NCI-H460 (cell line): Measurements from ENCODE around the gene B3GALT5. TPM values are rescaled to one million over a fixed set of nuclear protein-coding genes. Genes with fewer than 3 reads are reported as not detected.
"Not testable (repeated sequence)": the region's sequence is repeated elsewhere in the genome, so short reads cannot be mapped to it uniquely, and the experiment has no call there.

Experiments used
- DNase-seq: peaks from one replicate; pipeline ENCODE4 v3.0.0-alpha.2; 2016; ENCODE audit warnings: low read depth; ENCODE audit errors: extremely low read depth
- polyA plus RNA-seq: library from polyadenylated mRNA; depleted of rRNA; stranded (reverse); fragments of >200 nt; gene quantifications from 2 replicates; pipeline ENCODE4 v1.2.3, GENCODE V29; 2014; cell fraction: nucleus; rRNA removed
- total RNA-seq: library from RNA; depleted of rRNA; stranded (reverse); fragments of >200 nt; shearing (Covaris generic); gene quantifications from 2 replicates; pipeline ENCODE4 v1.2.3, GENCODE V29; 2014; rRNA removed

B3GALT5 gene, protein sequence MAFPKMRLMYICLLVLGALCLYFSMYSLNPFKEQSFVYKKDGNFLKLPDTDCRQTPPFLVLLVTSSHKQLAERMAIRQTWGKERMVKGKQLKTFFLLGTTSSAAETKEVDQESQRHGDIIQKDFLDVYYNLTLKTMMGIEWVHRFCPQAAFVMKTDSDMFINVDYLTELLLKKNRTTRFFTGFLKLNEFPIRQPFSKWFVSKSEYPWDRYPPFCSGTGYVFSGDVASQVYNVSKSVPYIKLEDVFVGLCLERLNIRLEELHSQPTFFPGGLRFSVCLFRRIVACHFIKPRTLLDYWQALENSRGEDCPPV
- not detected in 2 replicates for total RNA-seq
- polyA plus RNA-seq, result not detected in 2 replicates

DNA sequence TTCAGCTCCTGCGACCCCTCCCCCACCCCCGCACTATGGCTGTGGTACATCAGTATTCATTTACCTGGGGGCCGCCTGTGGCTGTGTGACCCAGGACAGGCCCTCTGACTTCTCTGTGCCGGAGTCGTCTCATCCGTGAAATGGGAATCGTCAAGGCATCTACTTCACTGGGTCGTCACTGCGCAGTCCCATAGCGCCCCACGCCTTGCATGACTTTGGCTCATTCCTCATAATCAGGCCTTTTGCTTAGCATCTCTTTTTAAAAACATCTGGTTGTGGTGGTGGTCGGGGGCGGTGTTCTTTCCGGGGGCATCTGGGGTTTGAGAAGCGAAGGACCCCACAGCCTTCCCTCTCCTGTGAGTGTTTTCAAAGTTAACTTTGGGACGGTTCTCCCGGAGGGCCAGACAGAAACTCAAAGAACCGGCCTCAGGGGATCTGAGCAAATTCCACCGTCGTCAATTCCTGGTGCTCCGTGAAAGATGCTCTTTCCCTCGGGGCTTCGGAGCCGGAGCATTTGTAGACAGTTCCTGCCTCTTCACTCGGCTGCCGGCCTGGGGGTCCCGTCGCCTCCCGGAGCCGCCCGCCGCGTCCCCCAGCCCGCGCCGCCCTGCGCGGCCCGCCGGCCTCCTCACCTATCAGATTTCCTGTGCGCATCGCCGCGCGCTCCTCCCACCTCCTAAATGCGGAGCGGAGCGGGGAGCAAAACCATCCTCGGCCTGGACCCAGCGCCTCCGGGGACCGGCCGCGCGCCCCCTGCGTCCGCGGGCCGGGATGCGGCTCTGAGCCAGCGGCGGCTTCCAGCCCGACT lies at the start of gene B3GALT5:
Gene B3GALT5 (plus strand): TSS at position 708 of the 808 bp plus-strand sequence. CDS start 47,620 bp downstream, outside the sequence.
- DNase-seq, result no peak

DNA sequence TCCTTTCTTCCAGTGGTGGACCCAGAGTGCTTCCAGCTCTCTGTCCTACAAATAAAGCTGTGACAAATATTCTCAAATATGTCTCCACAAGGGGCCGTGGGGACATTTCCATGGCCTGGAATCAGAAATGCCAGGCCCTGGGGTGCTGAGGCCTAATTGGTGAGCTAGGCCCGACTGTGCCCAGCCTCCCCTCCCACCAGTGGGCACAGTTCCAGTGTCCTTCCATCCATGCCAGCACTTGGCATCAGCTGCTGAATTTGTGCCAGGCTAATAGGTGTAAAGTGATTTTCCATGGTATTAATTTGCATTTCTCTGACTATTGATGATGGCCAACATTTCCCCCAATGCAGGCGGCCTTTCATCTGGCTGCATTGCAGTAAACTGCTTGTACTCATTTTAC lies 48.5 kb upstream of the B3GALT5 start:
- no peak for DNase-seq

DNA sequence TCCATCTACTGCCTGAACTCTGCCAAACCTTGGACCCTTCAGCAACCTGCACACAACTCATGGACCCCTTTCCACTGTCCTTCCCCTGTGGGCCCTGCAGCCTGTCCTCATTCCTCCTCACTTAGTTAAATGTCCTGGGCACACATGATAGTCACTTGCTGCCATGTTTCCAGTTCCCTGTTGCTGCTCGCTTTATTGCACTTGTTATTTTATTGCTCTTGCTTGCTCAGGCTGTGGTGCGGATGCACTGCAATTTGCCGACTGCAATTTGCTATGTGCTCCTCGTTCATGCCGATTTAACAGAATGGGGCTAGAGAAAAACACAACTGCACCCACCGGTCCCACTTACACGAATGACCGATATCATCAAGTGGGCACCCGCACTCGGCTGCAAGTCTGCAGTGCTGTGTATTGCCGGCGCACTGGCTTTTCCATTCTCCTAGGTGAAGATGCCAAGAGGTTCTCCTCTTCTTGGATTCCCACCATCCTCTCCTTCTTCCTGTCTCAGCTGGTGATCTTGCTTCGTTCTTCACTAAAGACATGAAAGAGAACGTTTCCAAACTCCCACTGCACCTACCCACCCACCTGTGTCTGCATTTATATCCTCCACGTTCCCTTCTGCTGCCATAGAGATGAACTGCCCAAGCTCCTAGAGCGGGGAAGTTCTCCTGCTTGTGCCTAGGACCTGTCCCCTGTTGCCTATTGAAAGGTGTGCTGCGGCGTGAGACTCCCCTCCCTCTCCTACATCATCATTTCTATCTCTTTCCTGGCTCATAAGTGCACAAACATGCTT lies 45.4 kb upstream of the B3GALT5 start:
- DNase-seq, result no peak

DNA sequence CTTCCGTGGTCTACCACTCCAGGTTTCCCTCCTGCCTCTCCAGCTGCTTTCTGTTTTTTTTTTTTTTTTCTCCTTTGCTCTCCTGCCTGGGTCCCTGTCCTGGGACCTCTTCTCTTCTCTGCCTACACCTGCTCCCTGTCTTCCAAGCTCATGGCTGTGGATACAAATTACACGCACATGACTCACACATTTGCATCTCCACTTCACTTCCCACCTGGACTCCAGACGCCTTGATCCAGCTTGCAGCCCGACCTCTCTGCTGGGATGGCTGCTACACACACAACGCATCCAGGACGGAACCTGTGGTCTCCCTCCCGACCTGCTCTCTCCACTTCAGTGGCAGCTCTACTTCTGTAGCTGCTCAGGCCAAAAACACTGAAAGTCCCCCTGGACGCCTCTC lies 44.4 kb upstream of the B3GALT5 start:
- no peak for DNase-seq

DNA sequence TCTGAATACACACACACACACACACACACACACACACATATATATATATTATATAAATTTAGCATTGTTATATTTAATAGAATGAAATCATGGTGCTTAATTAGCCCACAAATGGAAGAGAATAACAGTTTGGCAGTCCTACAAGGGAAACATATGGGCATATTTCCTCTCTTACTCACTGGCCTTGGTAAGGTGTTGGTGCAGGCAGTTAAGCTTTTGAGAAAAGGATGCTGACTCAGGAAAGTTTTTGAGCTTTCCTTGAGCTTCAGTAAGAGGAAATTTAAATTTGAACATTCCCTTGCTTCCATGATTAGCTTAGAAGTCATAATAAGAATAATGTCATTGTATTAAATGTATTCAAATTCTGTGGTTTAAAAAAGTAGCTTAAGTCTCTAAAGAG lies 37.0 kb upstream of the B3GALT5 start:
- no peak for DNase-seq

DNA sequence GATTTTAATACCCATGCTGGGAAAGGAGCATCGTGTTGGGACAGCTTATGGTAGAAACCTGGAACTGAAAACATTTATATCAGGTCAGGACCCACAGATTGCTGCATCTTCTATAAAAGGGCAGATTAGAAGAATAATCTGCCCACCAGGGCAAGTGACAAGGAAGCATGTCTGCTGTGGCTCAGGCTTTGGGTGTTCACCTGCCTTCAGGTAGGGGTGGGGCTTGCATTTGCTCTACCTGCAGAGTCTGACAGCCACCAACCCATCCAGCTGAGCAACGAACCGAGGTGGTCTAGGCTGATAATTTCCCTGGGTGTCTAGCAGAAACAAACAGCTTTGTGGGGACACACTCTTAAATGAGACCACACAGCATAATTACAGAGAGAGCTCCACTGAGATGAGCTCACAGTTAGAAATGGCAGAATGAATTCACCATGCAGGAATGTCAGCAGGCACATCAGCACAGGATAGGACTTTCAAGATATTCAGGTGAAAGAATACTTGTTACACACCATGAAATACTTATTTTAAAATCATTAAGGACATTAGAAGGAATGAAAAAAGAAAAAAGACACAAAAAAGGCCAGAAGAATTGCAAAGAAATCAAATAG lies 36.1 kb upstream of the B3GALT5 start:
- no peak for DNase-seq

DNA sequence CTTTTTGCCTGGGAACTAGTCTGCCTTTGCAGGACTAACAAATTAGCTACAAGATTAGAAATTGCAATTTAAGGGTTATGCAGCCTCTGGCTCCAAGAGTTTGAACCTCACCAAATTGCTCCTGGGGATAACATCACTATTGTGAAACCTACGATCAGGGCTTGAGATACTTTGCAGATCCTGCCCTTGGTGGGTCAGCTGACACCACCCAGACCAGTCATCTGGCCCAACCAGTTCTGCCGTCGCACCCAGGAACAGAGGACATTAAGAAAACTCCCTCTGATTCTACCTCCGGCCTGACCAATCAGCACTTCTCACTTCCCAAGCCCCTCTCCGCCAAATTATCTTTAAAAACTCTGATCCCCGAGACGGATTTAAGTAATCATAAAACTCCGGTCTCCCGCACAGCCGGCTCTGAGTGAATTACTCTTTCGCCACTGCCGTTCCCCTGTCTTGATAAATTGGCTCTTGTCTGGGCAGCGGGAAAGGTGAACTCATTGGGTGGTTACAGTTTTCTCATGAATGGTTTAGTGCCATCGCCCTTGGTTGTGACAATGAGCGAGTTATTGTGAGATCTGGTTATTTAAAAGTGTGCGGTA lies 32.9 kb upstream of the B3GALT5 start:
- DNase-seq, result no peak

DNA sequence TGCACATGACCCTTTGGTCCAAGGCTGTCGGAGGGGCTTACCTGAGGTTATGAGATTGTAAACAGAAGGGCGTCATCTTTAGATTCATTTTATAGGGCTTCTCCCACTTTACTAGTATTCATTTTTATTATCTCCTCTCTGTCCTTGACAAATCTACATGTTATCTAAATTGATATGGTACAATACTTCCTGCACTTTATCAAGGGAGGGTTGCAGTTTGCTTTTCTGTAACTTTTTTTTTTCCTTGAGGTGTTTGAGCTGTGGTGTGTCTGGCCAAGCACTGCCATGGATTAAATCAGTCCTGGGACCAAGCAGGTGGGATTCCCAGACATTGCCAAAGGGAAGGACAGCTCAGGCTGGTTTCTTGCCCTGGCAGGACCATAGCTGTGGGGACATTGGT lies 32.0 kb upstream of the B3GALT5 start:
- no peak for DNase-seq

DNA sequence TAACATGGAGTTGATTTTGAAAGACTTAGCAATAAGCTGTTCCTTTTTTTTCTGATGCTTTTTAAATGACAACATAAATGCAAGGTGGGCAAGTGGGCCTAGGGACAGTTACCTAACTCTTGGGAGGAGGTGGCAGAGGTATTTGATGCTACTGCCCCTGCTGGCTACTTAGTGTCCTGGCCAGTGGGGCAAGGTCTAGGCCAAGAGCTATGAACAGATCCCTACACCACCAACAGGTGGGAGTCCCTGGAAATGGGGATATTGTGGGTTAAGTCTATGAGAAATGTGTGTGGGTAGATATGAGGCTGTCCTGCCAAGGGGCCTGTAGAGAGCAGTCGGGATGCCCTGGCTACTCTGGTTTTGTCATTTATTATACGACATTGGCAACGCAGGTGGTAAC lies 31.3 kb upstream of the B3GALT5 start:
- DNase-seq, result no peak

DNA sequence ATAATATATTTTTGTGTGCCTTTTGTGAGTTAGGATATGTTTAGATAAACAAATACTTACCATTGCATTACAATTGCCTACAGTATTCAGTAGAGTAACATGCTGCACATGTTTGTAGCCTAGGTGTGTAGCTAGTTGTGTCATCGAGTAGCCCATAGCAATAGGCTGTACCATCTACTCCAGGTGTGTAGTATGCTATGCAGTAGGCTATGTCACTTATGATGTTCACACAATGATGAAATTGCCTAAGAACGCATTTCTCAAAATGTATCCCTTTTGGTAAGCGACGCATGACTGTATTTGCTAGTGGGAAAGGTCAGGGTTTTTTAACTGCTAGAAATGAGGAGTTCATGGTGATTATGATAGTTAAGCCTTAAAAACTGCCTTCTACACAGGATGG lies 30.0 kb upstream of the B3GALT5 start:
- DNase-seq, result no peak

DNA sequence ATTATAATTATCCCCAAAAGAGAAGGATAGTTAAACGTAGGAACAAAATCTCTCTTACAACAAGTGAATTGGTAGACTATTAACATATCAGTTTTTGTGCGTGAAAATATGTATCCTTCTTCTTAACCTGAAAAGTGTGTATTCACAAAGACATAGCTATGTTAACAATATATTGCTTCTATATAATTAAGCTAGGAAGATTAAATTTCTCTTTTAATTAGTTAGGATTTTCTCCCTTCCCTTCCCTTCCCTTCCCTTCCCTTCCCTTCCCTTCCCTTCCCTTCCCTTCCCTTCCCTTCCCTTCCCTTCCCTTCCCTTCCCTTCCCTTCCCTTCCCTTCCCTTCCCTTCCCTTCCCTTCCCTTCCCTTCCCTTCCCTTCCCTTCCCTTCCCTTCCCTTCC lies 29.2 kb upstream of the B3GALT5 start:
- DNase-seq, result not testable (repeated sequence)

DNA sequence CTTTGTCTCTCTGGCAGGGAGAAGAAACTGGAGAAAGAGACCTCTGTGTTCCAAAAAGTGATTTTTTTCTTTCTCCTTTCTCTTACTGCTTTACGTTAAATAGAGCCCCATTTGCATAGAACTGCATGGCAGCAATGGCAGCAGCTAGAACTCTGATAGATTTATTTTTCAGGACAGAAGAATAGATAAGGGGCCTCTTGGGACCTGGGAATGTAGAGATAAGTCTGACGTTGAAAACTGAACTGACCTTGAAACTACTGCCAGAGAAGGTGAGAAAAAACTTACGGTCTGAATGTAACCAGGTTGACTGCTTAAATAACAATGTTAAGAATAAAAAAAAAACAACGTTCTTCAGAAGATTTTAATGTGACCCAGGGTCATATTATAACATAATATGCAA lies 25.4 kb upstream of the B3GALT5 start:
- no peak for DNase-seq

DNA sequence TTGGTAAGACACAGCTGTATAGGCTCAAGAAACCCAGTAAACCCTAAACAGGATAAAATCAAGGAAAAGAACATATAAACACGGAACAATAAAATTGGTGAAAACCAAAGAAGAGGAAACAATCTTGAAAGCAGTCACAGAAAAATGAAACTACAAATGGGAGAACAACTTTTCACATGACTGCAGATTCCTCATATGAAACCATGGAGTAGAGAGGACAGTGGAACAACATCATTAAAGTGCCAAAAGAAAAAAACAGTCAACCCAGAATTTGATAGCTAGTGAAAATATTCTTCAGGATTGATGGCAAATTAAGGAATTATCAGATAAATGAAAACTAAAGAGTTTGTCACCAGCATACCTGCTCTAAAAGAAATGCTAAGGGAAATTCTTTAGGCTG lies 23.9 kb upstream of the B3GALT5 start:
- no peak for DNase-seq

DNA sequence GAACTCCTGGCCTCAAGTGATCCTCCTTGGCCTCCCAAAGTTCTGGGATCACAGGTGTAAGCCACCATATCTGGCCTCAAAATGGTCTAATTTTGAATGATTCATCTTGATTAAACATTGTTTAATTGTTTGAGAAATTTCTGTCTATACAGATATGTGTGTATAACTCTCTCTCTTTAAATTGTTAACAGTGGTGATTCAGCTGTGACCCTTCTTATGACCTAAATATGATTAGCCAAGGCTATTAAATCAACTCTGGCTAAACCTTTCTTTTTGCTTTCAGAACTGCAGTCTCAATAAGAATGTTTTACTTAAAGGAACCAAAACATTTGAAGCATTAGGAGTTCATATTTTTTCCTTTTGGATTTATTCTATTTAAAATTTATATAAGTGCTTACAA lies 19.2 kb upstream of the B3GALT5 start:
- DNase-seq, result no peak

DNA sequence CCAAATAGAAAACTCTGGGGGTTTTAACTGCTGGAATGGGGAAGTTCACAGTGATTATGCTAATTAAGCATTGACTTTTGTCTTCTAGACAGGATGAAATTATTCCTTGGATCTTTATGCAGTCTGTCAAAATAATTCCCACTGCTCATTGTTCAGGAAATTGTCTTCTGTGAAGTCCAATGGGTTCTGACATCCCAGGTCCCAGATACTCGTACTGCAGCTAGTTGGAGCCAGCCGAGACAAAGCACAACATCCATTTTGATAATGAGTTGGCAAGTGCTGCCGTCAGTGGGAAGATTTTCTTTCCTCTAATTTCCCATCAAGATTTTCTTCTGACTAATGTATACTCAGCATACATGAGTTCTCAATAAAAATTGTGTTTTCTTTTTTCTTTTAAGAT lies 17.3 kb upstream of the B3GALT5 start:
- DNase-seq, result no peak

DNA sequence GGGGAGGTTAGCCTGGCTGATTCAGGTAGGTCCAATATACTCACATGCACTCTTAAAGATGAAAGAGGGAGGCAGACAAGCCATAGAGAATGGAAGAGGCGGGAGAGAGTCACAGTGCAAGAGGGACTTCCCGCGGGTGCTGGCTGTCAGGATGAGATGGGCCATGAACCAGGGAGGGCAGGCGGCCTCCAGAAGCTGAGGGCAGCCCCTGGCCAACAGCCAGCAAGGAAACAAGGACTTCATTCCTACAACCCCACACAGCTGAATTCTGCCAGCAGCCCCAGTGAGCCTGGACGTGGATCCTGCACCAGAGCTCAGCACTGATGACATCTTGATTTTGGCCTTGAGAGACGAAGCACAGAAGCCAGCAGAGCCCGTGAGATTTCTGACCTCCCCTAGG lies 15.1 kb upstream of the B3GALT5 start:
- no peak for DNase-seq

DNA sequence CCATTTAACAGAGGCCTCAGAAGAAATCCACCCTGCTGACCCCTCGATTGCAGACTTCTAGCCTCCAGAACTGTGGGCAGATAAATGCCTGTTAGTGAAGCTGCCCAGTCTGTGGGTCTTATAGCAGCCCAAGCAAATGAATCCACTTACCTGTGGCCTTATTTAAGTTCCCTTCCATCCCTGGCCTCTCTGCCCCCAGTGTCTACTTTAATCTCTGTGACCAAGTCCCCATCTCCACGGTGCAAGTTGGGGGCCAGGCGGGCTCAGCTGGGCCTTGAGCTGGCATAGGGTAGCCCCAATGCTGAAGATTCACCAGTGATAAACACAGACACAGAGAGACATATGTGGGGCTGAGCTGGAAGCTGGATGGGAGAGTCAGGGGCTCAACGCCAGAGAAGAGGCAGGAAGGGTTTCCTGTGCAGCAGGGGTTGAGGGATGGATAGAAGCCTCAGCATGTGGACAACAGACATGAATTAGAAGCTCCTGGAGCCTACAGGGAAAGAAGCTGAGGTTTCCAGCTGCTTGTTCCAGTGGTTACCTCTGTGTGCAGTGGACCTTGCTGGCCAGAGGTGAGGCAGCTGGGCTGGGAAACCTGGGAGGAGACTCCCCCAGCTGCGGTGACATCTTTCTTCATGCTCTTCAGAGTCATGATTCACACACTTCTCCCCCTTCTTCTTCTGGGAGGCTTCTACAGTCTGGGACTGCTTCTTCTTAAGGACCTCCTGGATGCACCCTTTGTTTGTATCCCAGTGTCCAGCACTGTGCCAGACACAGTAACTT lies 13.4 kb upstream of the B3GALT5 start:
- no peak for DNase-seq

DNA sequence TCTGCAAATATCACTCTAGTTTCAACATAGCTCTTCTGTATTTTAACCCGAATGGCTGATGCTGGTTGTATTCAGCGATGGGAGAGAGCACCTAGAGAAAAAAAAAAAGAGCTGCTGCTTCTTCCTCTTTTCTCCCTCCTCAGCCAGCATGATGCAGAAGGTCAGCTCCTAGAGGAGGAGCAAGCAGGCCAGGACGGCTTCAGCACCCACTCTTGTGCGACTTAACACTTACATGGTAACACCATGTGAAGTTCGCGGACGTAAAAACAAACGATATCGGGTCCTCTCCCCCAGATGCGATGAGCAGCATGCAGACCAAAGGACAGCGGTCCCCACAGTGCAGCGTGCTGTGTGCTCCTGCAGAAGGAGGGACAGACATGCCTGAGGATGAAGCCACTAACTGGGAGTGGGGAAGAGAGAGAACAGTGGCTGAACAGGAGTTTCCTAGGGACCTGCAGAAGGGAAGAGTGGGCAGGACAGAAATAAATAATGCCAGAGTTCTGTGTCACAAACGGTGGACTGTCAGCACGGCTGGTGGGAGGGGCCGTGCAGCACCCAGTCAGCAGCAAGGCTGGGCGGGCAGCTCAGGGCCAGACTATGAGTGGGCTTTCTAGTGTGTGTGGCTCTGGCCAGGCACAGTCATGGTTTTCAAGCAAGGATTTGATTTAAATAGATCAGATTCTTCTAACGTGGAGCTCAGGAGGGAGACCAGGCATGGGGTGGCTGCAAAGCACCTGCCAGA lies 11.4 kb upstream of the B3GALT5 start:
- no peak for DNase-seq
